Stimulated activated memory B cell treated with anti-CD40 and anti-IgM and Interleukin-4, amounts not matched to agents 10 μg/mL and 1 μg/mL and 100 μg/mL, for 72 hours (primary cell): ENCODE measurements around the gene PAX9.

Source experiments
- ATAC-seq: fragments of 150-1000 bp; cut with Tn5 transposase; 2 replicates; pipeline ENCODE4 v1.10.0; 2021
- H3K27ac Mint-ChIP-seq: one replicate; pipeline ENCODE4 v1.8.0; 2022; ENCODE audit warnings: mild to moderate bottlenecking, mixed read lengths
- H3K27me3 Mint-ChIP-seq: one replicate; pipeline ENCODE4 v1.8.0; 2022; ENCODE audit warnings: mixed read lengths
- H3K36me3 Mint-ChIP-seq: one replicate; pipeline ENCODE4 v1.8.0; 2022; ENCODE audit warnings: mixed read lengths
- H3K4me1 Mint-ChIP-seq: one replicate; pipeline ENCODE4 v1.8.0; 2022; ENCODE audit warnings: mixed read lengths
- H3K4me3 Mint-ChIP-seq: one replicate; pipeline ENCODE4 v1.8.0; 2022; ENCODE audit warnings: mild to moderate bottlenecking, moderate library complexity, mixed read lengths
- H3K9me3 Mint-ChIP-seq: one replicate; pipeline ENCODE4 v1.8.0; 2022; ENCODE audit warnings: mixed read lengths

Gene PAX9

GRCh38 chr14:36661506-36662257, at the start of gene PAX9:
PAX9 (plus strand) TSS chr14:36661860; CDS start chr14:36662090, 230 bp downstream.
- Mint-ChIP-seq H3K9me3 (peaks cover 2% of the 10 kb centered on the region), H3K36me3 (no peaks in the 10 kb centered on the region), H3K27me3 (peaks cover 96% of the 10 kb centered on the region), H3K27ac (no peak within 1 kb of the TSS), H3K4me1 (peaks cover 20% of the 10 kb centered on the region), H3K4me3 (no peak within 1 kb of the TSS)
- no peak for ATAC-seq

- Mint-ChIP-seq H3K36me3 (no peaks in the 10 kb centered on the region), H3K9me3 (peaks cover 5% of the 10 kb centered on the region), H3K4me3 (no peak overlapping the region), H3K27ac (no peak overlapping the region), H3K4me1 (no peaks in the 10 kb centered on the region), H3K27me3 (no peaks in the 10 kb centered on the region)
- ATAC-seq = peak; percentile 34
Observed at GRCh38 chr14:36617824-36618223, 43.8 kb upstream of the PAX9 start.

- Mint-ChIP-seq H3K4me1 (no peaks in the 10 kb centered on the region), H3K27me3 (no peaks in the 10 kb centered on the region), H3K9me3 (peaks cover 5% of the 10 kb centered on the region), H3K36me3 (no peaks in the 10 kb centered on the region), H3K27ac (no peak overlapping the region), H3K4me3 (no peak overlapping the region)
- ATAC-seq = no peak
Observed at GRCh38 chr14:36618641-36619040, 43.0 kb upstream of the PAX9 start.

- ATAC-seq = no peak
- no peaks in the 10 kb centered on the region for H3K36me3 Mint-ChIP-seq
- no peaks in the 10 kb centered on the region for H3K27me3 Mint-ChIP-seq
- peaks cover 2% of the 10 kb centered on the region for H3K9me3 Mint-ChIP-seq
- no peaks in the 10 kb centered on the region for H3K4me1 Mint-ChIP-seq
- H3K27ac Mint-ChIP-seq = no peak overlapping the region
- H3K4me3 Mint-ChIP-seq = no peak overlapping the region
Observed at GRCh38 chr14:36619131-36619530, 42.5 kb upstream of the PAX9 start.

GRCh38 chr14:36619853-36620252, 41.8 kb upstream of the PAX9 start:
- no peak for ATAC-seq
- H3K4me1 Mint-ChIP-seq = no peaks in the 10 kb centered on the region
- H3K36me3 Mint-ChIP-seq = no peaks in the 10 kb centered on the region
- H3K27ac Mint-ChIP-seq = no peak overlapping the region
- H3K4me3 Mint-ChIP-seq = no peak overlapping the region
- H3K27me3 Mint-ChIP-seq = no peaks in the 10 kb centered on the region
- H3K9me3 Mint-ChIP-seq = peaks cover 2% of the 10 kb centered on the region

GRCh38 chr14:36625014-36625413, 36.6 kb upstream of the PAX9 start:
- Mint-ChIP-seq H3K4me1 (no peaks in the 10 kb centered on the region), H3K4me3 (no peak overlapping the region), H3K36me3 (no peaks in the 10 kb centered on the region), H3K27ac (no peak overlapping the region), H3K27me3 (peaks cover 9% of the 10 kb centered on the region), H3K9me3 (peaks cover 2% of the 10 kb centered on the region)
- ATAC-seq = no peak

- H3K27me3 Mint-ChIP-seq = peaks cover 9% of the 10 kb centered on the region
- no peaks in the 10 kb centered on the region for H3K36me3 Mint-ChIP-seq
- H3K9me3 Mint-ChIP-seq = peaks cover 2% of the 10 kb centered on the region
Observed at GRCh38 chr14:36625436-36625835, 36.2 kb upstream of the PAX9 start.

GRCh38 chr14:36626151-36626550, 35.5 kb upstream of the PAX9 start:
- ATAC-seq = no peak
- H3K4me1 Mint-ChIP-seq = no peaks in the 10 kb centered on the region
- no peak overlapping the region for H3K4me3 Mint-ChIP-seq
- H3K27ac Mint-ChIP-seq = no peak overlapping the region
- H3K36me3 Mint-ChIP-seq = no peaks in the 10 kb centered on the region
- H3K27me3 Mint-ChIP-seq = peaks cover 9% of the 10 kb centered on the region
- H3K9me3 Mint-ChIP-seq = peaks cover 2% of the 10 kb centered on the region

More at GRCh38 chr14:36625436-36625835, 36.2 kb upstream of the PAX9 start:
- H3K4me1 Mint-ChIP-seq = no peaks in the 10 kb centered on the region
- no peak overlapping the region for H3K27ac Mint-ChIP-seq
- H3K4me3 Mint-ChIP-seq = no peak overlapping the region
- no peak for ATAC-seq

- Mint-ChIP-seq H3K9me3 (no peaks in the 10 kb centered on the region), H3K36me3 (no peaks in the 10 kb centered on the region), H3K4me1 (no peaks in the 10 kb centered on the region), H3K27ac (no peak overlapping the region), H3K4me3 (no peak overlapping the region), H3K27me3 (peaks cover 9% of the 10 kb centered on the region)
- ATAC-seq = no peak
Observed at GRCh38 chr14:36627981-36628380, 33.7 kb upstream of the PAX9 start.

- Mint-ChIP-seq H3K27ac (no peak overlapping the region), H3K4me3 (no peak overlapping the region), H3K36me3 (no peaks in the 10 kb centered on the region), H3K9me3 (no peaks in the 10 kb centered on the region), H3K27me3 (no peaks in the 10 kb centered on the region), H3K4me1 (no peaks in the 10 kb centered on the region)
- no peak for ATAC-seq
Observed at GRCh38 chr14:36633580-36633979, 28.1 kb upstream of the PAX9 start.

GRCh38 chr14:36646664-36647416, 14.8 kb upstream of the PAX9 start:
- Mint-ChIP-seq H3K27me3 (peaks cover 48% of the 10 kb centered on the region), H3K4me3 (no peak overlapping the region), H3K36me3 (no peaks in the 10 kb centered on the region), H3K4me1 (no peaks in the 10 kb centered on the region), H3K27ac (no peak overlapping the region), H3K9me3 (no peaks in the 10 kb centered on the region)
- ATAC-seq = no peak

- no peak for ATAC-seq
- Mint-ChIP-seq H3K27ac (no peak overlapping the region), H3K4me1 (no peaks in the 10 kb centered on the region), H3K4me3 (no peak overlapping the region), H3K9me3 (no peaks in the 10 kb centered on the region), H3K27me3 (peaks cover 48% of the 10 kb centered on the region), H3K36me3 (no peaks in the 10 kb centered on the region)
Observed at GRCh38 chr14:36647417-36647823, 14.2 kb upstream of the PAX9 start.

- H3K27me3 Mint-ChIP-seq = peaks cover 49% of the 10 kb centered on the region
Observed at GRCh38 chr14:36647824-36648753, 13.6 kb upstream of the PAX9 start.

GRCh38 chr14:36649872-36650650, 11.6 kb upstream of the PAX9 start:
- no peak for ATAC-seq
- H3K4me3 Mint-ChIP-seq = no peak overlapping the region
- no peaks in the 10 kb centered on the region for H3K36me3 Mint-ChIP-seq
- H3K27me3 Mint-ChIP-seq = peaks cover 60% of the 10 kb centered on the region
- H3K4me1 Mint-ChIP-seq = no peaks in the 10 kb centered on the region
- H3K9me3 Mint-ChIP-seq = no peaks in the 10 kb centered on the region
- H3K27ac Mint-ChIP-seq = no peak overlapping the region

More at GRCh38 chr14:36647824-36648753, 13.6 kb upstream of the PAX9 start:
- ATAC-seq = no peak
- Mint-ChIP-seq H3K36me3 (no peaks in the 10 kb centered on the region), H3K27ac (no peak overlapping the region), H3K4me1 (no peaks in the 10 kb centered on the region), H3K9me3 (no peaks in the 10 kb centered on the region), H3K4me3 (no peak overlapping the region)
